ENCODE measurements around the gene LY9. TPM values are rescaled to one million over a fixed set of nuclear protein-coding genes. Genes with fewer than 3 reads are reported as not detected.

LY9 gene
- total RNA-seq, 1 donor from 2014 or later: not detected

- no peak for DNase-seq (ENCODE audit: low read depth, low spot score)
These were observed 6.0 kb downstream of the LY9 start for GRCh38 chr1:160801836-160802580.

GRCh38 chr1:160806109-160806665 lies 10.2 kb downstream of the LY9 start:
- no peak for DNase-seq (ENCODE audit: low read depth, low spot score)

- DNase-seq (ENCODE audit: low read depth, low spot score): no peak
These were observed 10.8 kb downstream of the LY9 start for GRCh38 chr1:160806784-160807183.

DNA sequence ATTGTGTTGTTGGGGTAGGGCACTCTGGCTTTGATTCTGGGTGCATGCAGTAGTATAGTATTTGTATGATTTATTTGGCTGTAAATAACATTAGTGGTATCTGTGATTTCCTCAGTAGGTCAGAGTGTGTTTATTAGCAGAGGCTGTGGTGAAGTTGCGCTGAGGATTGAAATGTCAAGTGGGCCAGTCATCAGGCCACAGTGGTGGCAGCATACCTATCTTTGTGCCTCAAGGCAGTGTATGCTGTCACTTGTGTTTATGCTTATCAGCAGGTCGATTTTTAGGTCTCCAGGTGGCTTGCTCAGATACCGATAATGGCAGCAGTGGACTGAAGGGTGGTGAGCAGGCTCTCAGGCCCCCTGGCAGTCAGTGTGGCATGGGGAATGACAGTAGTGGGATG lies 11.3 kb downstream of the LY9 start:
- DNase-seq (ENCODE audit: low read depth, low spot score): no peak

DNA sequence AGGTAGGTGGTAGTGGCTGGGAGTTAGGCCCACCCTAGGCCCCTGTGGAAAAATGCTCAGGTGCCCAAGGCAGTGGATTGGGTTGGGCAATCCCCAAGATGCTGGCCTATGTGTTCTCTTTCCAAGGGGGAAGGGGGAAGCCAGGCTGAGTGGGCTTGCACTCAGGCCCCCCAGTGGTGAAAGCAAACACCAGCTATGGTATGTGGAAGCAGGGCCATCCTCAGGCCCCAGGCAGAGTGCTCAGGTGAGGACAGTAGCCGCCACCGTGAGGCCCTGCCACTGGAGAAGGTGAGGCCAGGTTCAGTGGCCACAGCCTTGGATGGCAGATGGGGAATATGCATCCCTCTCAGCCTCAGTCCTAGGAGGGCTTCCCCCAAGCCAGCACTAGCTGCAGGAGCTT lies 11.8 kb downstream of the LY9 start:
- no peak for DNase-seq (ENCODE audit: low read depth, low spot score)

GRCh38 chr1:160808289-160808688 lies 12.3 kb downstream of the LY9 start:
- no peak for DNase-seq (ENCODE audit: low read depth, low spot score)

GRCh38 chr1:160810486-160810885 lies 14.5 kb downstream of the LY9 start:
- no peak for DNase-seq (ENCODE audit: low read depth, low spot score)

- no peak for DNase-seq (ENCODE audit: low read depth, low spot score)
These were observed 15.2 kb downstream of the LY9 start for GRCh38 chr1:160811147-160811546.

GRCh38 chr1:160813215-160813614 lies 17.2 kb downstream of the LY9 start:
- DNase-seq (ENCODE audit: low read depth, low spot score): no peak

DNA sequence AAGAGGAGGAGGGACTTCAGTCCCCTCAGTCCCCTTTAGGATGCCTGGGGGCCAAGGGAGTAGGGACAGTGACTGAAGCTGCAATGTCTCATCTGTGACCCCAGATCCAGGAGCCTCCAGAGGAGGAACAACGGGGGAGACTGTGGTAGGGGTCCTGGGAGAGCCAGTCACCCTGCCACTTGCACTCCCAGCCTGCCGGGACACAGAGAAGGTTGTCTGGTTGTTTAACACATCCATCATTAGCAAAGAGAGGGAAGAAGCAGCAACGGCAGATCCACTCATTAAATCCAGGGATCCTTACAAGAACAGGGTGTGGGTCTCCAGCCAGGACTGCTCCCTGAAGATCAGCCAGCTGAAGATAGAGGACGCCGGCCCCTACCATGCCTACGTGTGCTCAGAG lies 18.3 kb downstream of the LY9 start:
- no peak for DNase-seq (ENCODE audit: low read depth, low spot score)

DNA sequence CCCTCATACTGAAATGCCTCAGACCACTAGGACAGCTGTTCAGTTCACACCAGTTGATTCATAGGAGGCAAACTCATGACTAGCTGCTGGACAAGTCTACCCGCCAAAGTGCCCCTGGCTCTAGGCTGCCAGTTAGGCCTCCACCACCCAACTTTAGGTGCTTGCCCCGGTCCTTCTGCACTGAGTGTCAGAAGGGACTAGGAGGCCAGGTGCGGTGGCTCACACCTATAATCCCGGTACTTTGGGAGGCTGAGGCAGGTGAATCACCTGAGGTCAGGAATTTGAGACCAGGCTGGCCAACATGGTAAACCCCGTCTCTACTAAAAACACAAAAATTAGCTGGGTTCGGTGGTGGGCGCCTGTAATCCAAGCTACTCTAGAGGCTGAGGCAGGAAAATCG lies 18.9 kb downstream of the LY9 start:
- no peak for DNase-seq (ENCODE audit: low read depth, low spot score)

DNA sequence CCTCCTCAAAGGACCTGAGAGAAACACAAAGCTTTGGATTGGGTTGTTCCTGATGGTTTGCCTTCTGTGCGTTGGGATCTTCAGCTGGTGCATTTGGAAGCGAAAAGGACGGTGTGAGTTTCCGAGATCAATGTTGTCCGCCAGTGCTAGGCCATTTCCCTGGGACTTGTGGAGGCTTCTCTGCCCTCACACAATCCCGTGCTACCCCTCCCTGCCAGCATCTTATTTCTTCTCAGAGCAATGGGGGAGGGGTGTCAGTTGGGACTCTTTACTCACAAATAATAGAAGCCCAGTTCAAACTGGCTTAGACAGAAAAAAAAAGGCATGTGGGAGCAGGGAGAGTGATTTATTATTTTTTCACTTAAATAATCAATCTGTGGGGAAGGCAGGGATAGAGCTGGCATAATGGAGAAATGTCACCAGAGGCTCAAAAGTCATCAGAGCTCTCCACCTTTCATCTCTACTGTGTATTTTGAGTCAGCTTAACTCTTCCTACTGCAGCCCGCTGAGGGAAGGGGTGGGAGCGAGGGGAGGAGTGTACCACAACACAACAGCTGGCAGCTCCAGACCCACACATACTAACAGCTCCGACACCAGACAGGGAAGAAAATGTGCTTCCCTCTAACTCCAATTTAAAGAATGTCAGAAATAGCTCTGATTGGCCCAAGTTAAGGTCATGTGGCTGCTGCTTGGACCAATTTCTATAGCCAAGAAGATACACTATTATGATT lies 22.4 kb downstream of the LY9 start:
- DNase-seq (ENCODE audit: low read depth, low spot score): no peak

DNA sequence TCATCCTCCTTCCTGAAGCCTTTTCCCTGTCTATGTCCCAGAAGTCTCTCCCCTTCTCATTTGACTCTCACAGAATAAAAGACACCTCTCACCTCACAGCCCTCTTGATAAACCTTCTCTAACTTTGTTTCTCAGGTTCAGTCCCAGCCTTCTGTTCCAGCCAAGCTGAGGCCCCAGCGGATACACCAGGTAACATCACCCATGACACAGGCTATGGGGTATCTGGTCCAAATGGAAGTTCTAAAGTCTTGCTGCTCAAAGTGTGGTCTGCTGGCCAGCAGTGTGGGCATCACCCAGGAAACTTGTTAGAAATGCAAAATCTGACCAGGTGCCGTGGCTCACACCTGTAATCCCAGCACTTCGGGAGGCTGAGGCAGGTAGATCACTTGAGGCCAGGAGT lies 23.2 kb downstream of the LY9 start:
- no peak for DNase-seq (ENCODE audit: low read depth, low spot score)

- no peak for DNase-seq (ENCODE audit: low read depth, low spot score)
These were observed 25.7 kb downstream of the LY9 start for GRCh38 chr1:160821627-160822026.

DNA sequence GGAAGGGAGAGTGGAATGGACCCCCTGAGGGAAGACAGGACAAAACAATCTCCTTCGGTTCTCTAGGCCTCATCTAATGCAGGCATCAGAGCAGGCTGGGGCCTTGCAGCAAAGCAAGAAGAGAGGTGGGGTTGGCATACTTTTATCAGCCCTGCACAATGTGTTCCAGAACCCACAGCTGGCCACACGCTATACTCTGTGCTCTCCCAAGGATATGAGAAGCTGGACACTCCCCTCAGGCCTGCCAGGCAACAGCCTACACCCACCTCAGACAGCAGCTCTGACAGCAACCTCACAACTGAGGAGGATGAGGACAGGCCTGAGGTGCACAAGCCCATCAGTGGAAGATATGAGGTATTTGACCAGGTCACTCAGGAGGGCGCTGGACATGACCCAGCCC lies 27.3 kb downstream of the LY9 start:
- no peak for DNase-seq (ENCODE audit: low read depth, low spot score)

DNA sequence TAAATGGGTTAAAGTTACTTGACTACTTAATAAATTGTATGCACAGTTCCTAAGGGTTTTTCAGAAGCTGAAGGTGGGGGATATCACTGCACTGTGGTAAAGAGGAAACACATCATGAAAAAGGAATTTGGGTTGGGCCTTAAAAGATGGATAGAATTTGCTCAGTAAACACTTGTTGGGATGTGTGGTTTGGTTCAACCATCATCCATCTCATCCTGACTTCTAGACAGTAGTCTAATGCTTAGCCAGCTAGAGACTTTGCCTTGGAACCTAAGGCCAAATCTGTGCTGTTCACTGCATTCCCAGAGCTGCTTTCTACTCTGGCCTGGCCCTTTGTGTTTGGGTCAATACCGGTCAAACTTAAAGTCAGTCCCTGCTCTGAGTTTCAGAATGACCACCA lies 30.6 kb downstream of the LY9 start:
- DNase-seq (ENCODE audit: low read depth, low spot score): no peak

DNA sequence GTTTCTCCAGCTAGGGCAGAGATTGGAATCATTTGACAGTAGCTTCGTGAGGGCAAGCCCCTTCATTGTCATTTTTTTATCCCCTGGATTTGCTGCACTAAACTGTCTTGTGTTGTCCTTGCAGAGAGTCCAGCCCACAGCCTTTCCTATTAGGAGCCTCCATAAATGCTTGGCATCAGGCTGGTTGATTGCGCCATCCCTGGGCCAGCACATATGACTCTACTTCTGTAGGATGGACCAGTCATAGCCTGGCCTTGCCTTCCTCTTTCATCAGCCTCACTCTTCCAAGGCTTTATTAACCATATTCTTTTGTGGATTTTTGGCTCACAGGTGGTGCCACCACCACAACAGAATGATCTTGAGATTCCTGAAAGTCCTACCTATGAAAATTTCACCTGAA lies 31.4 kb downstream of the LY9 start:
- DNase-seq (ENCODE audit: low read depth, low spot score): no peak

DNA sequence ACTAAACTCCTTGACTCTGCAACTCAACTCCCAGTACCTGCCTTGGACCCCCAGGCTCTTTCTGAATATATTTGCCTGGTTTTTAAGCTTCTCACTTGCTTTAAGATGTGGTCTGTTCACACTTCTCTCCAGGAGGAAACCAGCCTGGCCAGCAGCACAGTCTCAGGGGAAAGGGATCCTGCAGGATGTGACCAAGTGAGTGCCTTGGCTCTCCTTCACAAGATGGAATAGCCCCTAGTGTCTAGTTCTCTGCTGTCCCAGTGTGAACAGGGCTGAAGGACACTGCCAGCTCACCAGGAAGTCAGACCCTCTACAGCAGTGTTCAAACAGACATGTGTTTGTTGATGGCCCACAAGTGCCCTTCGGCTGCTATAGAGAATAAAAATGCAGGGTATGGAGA lies 33.8 kb downstream of the LY9 start:
- no peak for DNase-seq (ENCODE audit: low read depth, low spot score)

GRCh38 chr1:160830321-160831153 lies 34.6 kb downstream of the LY9 start:
- peak; percentile 5 for DNase-seq (ENCODE audit: low read depth, low spot score)

- peak; percentile 22 for DNase-seq (ENCODE audit: low read depth, low spot score)
These were observed 39.1 kb downstream of the LY9 start for GRCh38 chr1:160834945-160835565.

- no peak for DNase-seq (ENCODE audit: low read depth, low spot score)
These were observed 39.8 kb downstream of the LY9 start for GRCh38 chr1:160835751-160836150.

Measured in pulmonary artery endothelial cell (primary cell).